Left ventricle myocardium inferior (tissue), 1 donor: ENCODE data around the gene COL8A1. TPM values are rescaled to one million over a fixed set of nuclear protein-coding genes. Genes with fewer than 3 reads are reported as not detected.

ENCODE experiments used
- DNase-seq: peaks from one replicate; pipeline ENCODE4 v3.0.0-alpha.2; 2020
- H3K27ac ChIP-seq: fragments of 200-600 bp; replicated peaks from 2 replicates; pipeline ENCODE4 v1.8.0; 2021
- H3K27me3 ChIP-seq: fragments of 200-600 bp; 2 replicates; pipeline ENCODE4 v1.8.0; 2021; ENCODE audit warnings: low read depth
- H3K36me3 ChIP-seq: fragments of 200-600 bp; 2 replicates; pipeline ENCODE4 v1.8.0; 2021
- H3K4me1 ChIP-seq: fragments of 200-600 bp; 2 replicates; pipeline ENCODE4 v1.8.0; 2021
- H3K4me3 ChIP-seq: fragments of 200-600 bp; 2 replicates; pipeline ENCODE4 v1.8.0; 2021; ENCODE audit warnings: mild to moderate bottlenecking, moderate library complexity
- H3K9me3 ChIP-seq: fragments of 200-600 bp; replicated peaks from 2 replicates; pipeline ENCODE4 v1.8.0; 2021
- CTCF ChIP-seq: fragments of 200-600 bp; IDR thresholded peaks from 2 replicates; pipeline ENCODE4 v1.8.0; 2021; ENCODE audit warnings: antibody characterized with exemption, mild to moderate bottlenecking, borderline replicate concordance
- intact Hi-C: fragments of 100-400 bp; cut with micrococcal nuclease; formaldehyde crosslinking; loops from one replicate; pipeline ENCODE4 v1.11.0; 2022
- total RNA-seq: library from RNA; stranded (reverse); fragmentation: NEBNext Ultra II Directional; extraction: Animal tissue kit (Norgen Biotek cat#: 25700); gene quantifications from one replicate; pipeline ENCODE4 v1.2.1, GENCODE V29; 2021
- donor health status: DM: no; HTN: yes; CAD: no; lungs with severe emphysema.

COL8A1 gene
- total RNA-seq, 1 donor from 2014 or later, result 16.4 TPM

- Histone ChIP-seq H3K36me3 (no peaks in the 10 kb centered on the region), H3K4me1 (peaks cover 16% of the 10 kb centered on the region), H3K4me3 (no peak overlapping the region), H3K27ac (peak overlapping the region; percentile 20), H3K9me3 (no peaks in the 10 kb centered on the region), H3K27me3 (no peaks in the 10 kb centered on the region)
- no peak for DNase-seq
- no peak for TF ChIP-seq CTCF
- intact Hi-C loops, result no loop called here
Measured at GRCh38 chr3:99669879-99670555, 31.6 kb downstream of the COL8A1 start.

GRCh38 chr3:99670556-99670950 is 32.2 kb downstream of the COL8A1 start:
- no peak for TF ChIP-seq CTCF
- Histone ChIP-seq H3K27ac (peak overlapping the region; percentile 20), H3K36me3 (no peaks in the 10 kb centered on the region), H3K27me3 (no peaks in the 10 kb centered on the region), H3K4me1 (peaks cover 18% of the 10 kb centered on the region), H3K4me3 (no peak overlapping the region), H3K9me3 (no peaks in the 10 kb centered on the region)
- DNase-seq, result no peak
- intact Hi-C loops, result no loop called here

GRCh38 chr3:99674086-99674789 is 35.8 kb downstream of the COL8A1 start:
- peak overlapping the region; percentile 40 for H3K27ac ChIP-seq
- DNase-seq, result no peak
- TF ChIP-seq CTCF, result no peak
- no peaks in the 10 kb centered on the region for H3K9me3 ChIP-seq
- H3K4me1 ChIP-seq, result peaks cover 10% of the 10 kb centered on the region
- intact Hi-C loops, result no loop called here
- no peaks in the 10 kb centered on the region for H3K36me3 ChIP-seq
- H3K4me3 ChIP-seq, result no peak overlapping the region
- H3K27me3 ChIP-seq, result no peaks in the 10 kb centered on the region

DNA sequence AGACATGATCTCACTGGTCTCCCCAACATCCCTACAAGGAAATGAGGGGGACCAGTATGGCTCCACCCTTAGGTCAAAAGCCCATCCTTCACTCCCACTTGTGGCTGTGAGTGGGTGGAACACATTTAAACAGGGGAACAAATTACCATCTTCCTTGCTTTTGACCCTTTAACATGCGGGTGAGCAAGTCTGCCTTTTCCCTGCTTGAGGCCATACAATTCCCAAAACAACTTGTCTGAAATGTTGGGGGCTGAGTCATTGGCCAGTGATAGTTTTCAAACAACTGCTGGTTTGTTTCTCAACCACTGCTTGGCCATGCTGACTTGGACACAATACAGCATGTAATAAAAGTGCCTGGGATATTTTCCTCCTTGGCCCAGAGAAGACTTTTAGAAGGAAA is 39.6 kb downstream of the COL8A1 start:
- H3K4me3 ChIP-seq, result no peak overlapping the region
- intact Hi-C loops, result no loop called here
- H3K9me3 ChIP-seq, result no peaks in the 10 kb centered on the region
- TF ChIP-seq CTCF, result no peak
- DNase-seq, result no peak
- H3K4me1 ChIP-seq, result peaks cover 10% of the 10 kb centered on the region
- no peaks in the 10 kb centered on the region for H3K27me3 ChIP-seq
- peak overlapping the region; percentile 76 for H3K27ac ChIP-seq
- H3K36me3 ChIP-seq, result no peaks in the 10 kb centered on the region

- intact Hi-C loops, result no loop called here
- Histone ChIP-seq H3K9me3 (no peaks in the 10 kb centered on the region), H3K36me3 (no peaks in the 10 kb centered on the region), H3K4me1 (peaks cover 10% of the 10 kb centered on the region), H3K4me3 (no peak overlapping the region), H3K27ac (peak overlapping the region; percentile 76), H3K27me3 (no peaks in the 10 kb centered on the region)
- no peak for TF ChIP-seq CTCF
- no peak for DNase-seq
Measured at GRCh38 chr3:99678896-99679295, 40.5 kb downstream of the COL8A1 start.
